Mammary epithelial cell (primary cell): Measurements from ENCODE around the gene ZNF85.
"Not testable (repeated sequence)": the region's sequence is repeated elsewhere in the genome, so short reads cannot be mapped to it uniquely, and the experiment has no call there.

Experiments used
- EZH2 ChIP-seq: IDR thresholded peaks from 2 replicates; pipeline ENCODE4 v1.6.1; 2012; ENCODE audit warnings: low read length, inconsistent platforms, borderline replicate concordance
- TF ChIP-seq, protein P1 (sequence below), 2 donors: IDR thresholded peaks in 1 of 2; conservative IDR thresholded peaks in 1 of 2; 2 replicates each; pipeline ENCODE4 v1.5.1; 2011 to 2012; ENCODE audit warnings: inconsistent platforms in 2 of 2, low read length in 2 of 2, mild to moderate bottlenecking in 2 of 2, control low read depth in 1 of 2, low read depth in 1 of 2; ENCODE audit not compliant: insufficient read depth in 1 of 2; ENCODE audit errors: extremely low read depth in 1 of 2

DNA sequence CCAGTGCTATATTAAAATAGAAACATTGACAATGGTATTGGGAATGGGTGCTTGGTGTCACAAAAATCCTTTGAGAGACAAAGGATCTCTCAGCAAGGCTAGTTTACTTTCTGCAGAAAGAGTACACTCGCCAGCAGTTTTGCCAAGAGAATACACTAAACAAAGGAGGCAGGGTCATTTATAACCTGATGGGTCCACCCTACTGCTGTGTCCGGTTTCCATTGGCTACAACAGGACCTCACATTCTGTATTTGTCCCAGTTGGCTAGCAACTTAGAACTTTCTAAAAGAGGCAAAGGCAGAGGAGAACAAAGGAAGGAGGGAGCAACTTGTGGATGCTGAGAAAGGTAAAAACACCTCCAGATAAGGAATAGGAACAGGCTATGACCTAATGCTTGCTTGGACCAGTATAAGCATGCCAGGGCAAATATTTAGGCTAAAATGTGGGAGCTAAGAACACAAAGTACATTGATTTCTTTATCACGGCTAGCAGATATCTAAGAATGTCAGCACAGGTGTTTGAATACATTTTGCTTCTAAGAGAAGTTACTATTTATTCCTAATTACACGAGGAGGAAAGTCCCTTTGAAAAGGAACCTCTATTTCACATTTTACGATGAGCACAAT, 13.4 kb downstream of the ZNF85 start:
- TF ChIP-seq, protein P1, sequence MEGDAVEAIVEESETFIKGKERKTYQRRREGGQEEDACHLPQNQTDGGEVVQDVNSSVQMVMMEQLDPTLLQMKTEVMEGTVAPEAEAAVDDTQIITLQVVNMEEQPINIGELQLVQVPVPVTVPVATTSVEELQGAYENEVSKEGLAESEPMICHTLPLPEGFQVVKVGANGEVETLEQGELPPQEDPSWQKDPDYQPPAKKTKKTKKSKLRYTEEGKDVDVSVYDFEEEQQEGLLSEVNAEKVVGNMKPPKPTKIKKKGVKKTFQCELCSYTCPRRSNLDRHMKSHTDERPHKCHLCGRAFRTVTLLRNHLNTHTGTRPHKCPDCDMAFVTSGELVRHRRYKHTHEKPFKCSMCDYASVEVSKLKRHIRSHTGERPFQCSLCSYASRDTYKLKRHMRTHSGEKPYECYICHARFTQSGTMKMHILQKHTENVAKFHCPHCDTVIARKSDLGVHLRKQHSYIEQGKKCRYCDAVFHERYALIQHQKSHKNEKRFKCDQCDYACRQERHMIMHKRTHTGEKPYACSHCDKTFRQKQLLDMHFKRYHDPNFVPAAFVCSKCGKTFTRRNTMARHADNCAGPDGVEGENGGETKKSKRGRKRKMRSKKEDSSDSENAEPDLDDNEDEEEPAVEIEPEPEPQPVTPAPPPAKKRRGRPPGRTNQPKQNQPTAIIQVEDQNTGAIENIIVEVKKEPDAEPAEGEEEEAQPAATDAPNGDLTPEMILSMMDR (conservative IDR thresholded peaks at IDR 0.05 in 1 of 2, IDR thresholded peaks at IDR 0.05 in 1 of 2; ENCODE audit: extremely low read depth in 1 of 2, insufficient read depth in 1 of 2, low read depth in 1 of 2, low read length in 2 of 2) = not testable (repeated sequence)
- not testable (repeated sequence) for TF ChIP-seq EZH2
